Measurements from ENCODE around the gene SLC35D3. TPM values are rescaled to one million over a fixed set of nuclear protein-coding genes. Genes with fewer than 3 reads are reported as not detected.

The SLC35D3 gene
- total and polyA plus RNA-seq, 10 of the 15 experiments (the other 5 are each of a cell fraction or from before 2014, with no cell fraction given) = not detected

- WGBS (ENCODE audit: insufficient coverage, insufficient replicate concordance, low lambda C conversion rate, missing lambda C conversion rate) = 100% methylated on average over 1 of the region's 1 CpG
- ChIA-PET POLR2A (no interaction called here), CTCF (interaction anchor here (1.4 to 2.0 kb wide), 2 partner anchors 10 to 253 kb away, joined by 4 read pairs; no protein-coding TSS in a partner anchor), RAD21 (ENCODE audit: unreplicated experiment) (no interaction called here), SMC1A (ENCODE audit: uncharacterized antibody, unreplicated experiment) (interaction anchor here (0.7 to 0.9 kb wide), 2 partner anchors 12 to 22 kb away, joined by 3 read pairs; no protein-coding TSS in a partner anchor)
- H4K20me1 ChIP-seq (ENCODE audit: control insufficient read depth, insufficient read depth) = no peaks in the 10 kb centered on the region
- no peaks in the 10 kb centered on the region for H3K27me3 ChIP-seq (replicated peaks in 1 of 2; ENCODE audit: control insufficient read depth in 2 of 2, insufficient read depth in 2 of 2, low read length in 1 of 2)
- ATAC-seq (no peak), DNase-seq (ENCODE audit: low read depth, low spot score) (no peak), FAIRE-seq (no peak)
- no peak overlapping the region for H3K4me2 ChIP-seq (ENCODE audit: control insufficient read depth, insufficient read depth)
- no peaks in the 10 kb centered on the region for H3K4me1 ChIP-seq (ENCODE audit: control insufficient read depth, insufficient read depth, low read length)
- no TSS peak for BruUV-seq (replicated peaks)
- intact Hi-C loops (cut with micrococcal nuclease; ENCODE audit: unreplicated experiment) = no loop called here
- H3K27ac ChIP-seq (ENCODE audit: control insufficient read depth, insufficient read depth) = no peak overlapping the region
- H3K9me3 ChIP-seq (replicated peaks; ENCODE audit: control insufficient read depth, insufficient read depth, low read length) = no peaks in the 10 kb centered on the region
- H3K4me3 ChIP-seq = no peak overlapping the region
- H3K79me2 ChIP-seq (ENCODE audit: control insufficient read depth, insufficient read depth, low read length) = no peaks in the 10 kb centered on the region
- H3K9ac ChIP-seq (ENCODE audit: control insufficient read depth, insufficient read depth, low read length) = no peak overlapping the region
- in situ Hi-C loops (cut with MboI) = no loop called here
- peaks cover 3 to 4% of the 10 kb centered on the region in 2 experiments for H3K36me3 ChIP-seq (ENCODE audit: control insufficient read depth in 2 of 2, insufficient read depth in 2 of 2, low read length in 1 of 2)
- TF ChIP-seq, protein P1, sequence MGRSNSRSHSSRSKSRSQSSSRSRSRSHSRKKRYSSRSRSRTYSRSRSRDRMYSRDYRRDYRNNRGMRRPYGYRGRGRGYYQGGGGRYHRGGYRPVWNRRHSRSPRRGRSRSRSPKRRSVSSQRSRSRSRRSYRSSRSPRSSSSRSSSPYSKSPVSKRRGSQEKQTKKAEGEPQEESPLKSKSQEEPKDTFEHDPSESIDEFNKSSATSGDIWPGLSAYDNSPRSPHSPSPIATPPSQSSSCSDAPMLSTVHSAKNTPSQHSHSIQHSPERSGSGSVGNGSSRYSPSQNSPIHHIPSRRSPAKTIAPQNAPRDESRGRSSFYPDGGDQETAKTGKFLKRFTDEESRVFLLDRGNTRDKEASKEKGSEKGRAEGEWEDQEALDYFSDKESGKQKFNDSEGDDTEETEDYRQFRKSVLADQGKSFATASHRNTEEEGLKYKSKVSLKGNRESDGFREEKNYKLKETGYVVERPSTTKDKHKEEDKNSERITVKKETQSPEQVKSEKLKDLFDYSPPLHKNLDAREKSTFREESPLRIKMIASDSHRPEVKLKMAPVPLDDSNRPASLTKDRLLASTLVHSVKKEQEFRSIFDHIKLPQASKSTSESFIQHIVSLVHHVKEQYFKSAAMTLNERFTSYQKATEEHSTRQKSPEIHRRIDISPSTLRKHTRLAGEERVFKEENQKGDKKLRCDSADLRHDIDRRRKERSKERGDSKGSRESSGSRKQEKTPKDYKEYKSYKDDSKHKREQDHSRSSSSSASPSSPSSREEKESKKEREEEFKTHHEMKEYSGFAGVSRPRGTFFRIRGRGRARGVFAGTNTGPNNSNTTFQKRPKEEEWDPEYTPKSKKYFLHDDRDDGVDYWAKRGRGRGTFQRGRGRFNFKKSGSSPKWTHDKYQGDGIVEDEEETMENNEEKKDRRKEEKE (IDR thresholded peaks at IDR 0.05) = no peak
- no peak for TF ChIP-seq MLLT1 (IDR thresholded peaks at IDR 0.05)
- TF ChIP-seq, protein P2, sequence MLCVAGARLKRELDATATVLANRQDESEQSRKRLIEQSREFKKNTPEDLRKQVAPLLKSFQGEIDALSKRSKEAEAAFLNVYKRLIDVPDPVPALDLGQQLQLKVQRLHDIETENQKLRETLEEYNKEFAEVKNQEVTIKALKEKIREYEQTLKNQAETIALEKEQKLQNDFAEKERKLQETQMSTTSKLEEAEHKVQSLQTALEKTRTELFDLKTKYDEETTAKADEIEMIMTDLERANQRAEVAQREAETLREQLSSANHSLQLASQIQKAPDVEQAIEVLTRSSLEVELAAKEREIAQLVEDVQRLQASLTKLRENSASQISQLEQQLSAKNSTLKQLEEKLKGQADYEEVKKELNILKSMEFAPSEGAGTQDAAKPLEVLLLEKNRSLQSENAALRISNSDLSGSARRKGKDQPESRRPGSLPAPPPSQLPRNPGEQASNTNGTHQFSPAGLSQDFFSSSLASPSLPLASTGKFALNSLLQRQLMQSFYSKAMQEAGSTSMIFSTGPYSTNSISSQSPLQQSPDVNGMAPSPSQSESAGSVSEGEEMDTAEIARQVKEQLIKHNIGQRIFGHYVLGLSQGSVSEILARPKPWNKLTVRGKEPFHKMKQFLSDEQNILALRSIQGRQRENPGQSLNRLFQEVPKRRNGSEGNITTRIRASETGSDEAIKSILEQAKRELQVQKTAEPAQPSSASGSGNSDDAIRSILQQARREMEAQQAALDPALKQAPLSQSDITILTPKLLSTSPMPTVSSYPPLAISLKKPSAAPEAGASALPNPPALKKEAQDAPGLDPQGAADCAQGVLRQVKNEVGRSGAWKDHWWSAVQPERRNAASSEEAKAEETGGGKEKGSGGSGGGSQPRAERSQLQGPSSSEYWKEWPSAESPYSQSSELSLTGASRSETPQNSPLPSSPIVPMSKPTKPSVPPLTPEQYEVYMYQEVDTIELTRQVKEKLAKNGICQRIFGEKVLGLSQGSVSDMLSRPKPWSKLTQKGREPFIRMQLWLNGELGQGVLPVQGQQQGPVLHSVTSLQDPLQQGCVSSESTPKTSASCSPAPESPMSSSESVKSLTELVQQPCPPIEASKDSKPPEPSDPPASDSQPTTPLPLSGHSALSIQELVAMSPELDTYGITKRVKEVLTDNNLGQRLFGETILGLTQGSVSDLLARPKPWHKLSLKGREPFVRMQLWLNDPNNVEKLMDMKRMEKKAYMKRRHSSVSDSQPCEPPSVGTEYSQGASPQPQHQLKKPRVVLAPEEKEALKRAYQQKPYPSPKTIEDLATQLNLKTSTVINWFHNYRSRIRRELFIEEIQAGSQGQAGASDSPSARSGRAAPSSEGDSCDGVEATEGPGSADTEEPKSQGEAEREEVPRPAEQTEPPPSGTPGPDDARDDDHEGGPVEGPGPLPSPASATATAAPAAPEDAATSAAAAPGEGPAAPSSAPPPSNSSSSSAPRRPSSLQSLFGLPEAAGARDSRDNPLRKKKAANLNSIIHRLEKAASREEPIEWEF (IDR thresholded peaks at IDR 0.05; ENCODE audit: insufficient replicate concordance, low read depth, low read length) = no peak
- no peak for TF ChIP-seq ATF3 (IDR thresholded peaks at IDR 0.05; ENCODE audit: borderline replicate concordance, extremely low read depth, low read depth, low read length)
- no peak for TF ChIP-seq POU2F2 (IDR thresholded peaks at IDR 0.05; ENCODE audit: borderline replicate concordance, low read depth, low read length)
- TF ChIP-seq STAT1 (conservative IDR thresholded peaks at IDR 0.05) = no peak
- H2AFZ ChIP-seq (ENCODE audit: control insufficient read depth, low read depth, low read length) = no peak overlapping the region
Measured at GRCh38 chr6:136897071-136897470, 25.0 kb upstream of the SLC35D3 start.

Data from GM12878 (cell line).